Measurements from ENCODE around the gene KCNQ5. TPM values are rescaled to one million over a fixed set of nuclear protein-coding genes. Genes with fewer than 3 reads are reported as not detected.

Gene KCNQ5
- total and polyA plus RNA-seq, 10 of the 15 experiments (the other 5 are each of a cell fraction or from before 2014, with no cell fraction given): 0.60 to 16.2 (median 3.2) TPM

DNA sequence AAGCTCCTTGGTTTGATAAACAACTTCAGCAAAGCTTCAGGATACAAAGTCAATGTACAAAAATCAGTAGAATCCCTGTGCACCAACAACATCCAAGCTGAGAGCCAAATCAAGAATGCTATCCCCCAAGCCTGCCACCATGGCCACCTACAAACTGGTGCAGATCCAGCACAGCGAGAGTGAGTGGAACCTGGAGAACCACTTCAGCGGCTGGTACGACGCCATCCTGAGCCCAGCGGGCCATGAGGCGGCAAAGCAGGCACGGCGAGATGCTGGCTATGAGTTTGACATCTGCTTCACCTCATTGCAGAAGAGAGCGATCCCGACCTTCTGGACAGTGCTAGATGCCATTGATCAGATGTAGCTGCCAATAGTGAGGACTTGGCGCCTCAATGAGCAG is 433.1 kb downstream of the KCNQ5 start:
- DNase-seq (ENCODE audit: low read depth, low spot score) (no peak), ATAC-seq (no peak), FAIRE-seq (no peak)
- intact Hi-C loops (cut with micrococcal nuclease; ENCODE audit: unreplicated experiment): no loop called here
- Histone ChIP-seq H3K4me3 (no peak overlapping the region), H3K4me2 (ENCODE audit: control insufficient read depth, insufficient read depth) (no peak overlapping the region), H3K79me2 (ENCODE audit: control insufficient read depth, insufficient read depth, low read length) (no peaks in the 10 kb centered on the region), H3K36me3 (ENCODE audit: control insufficient read depth in 2 of 2, insufficient read depth in 2 of 2, low read length in 1 of 2) (no peaks in the 10 kb centered on the region; a peak in 1 of 4 replicates), H3K27ac (ENCODE audit: control insufficient read depth, insufficient read depth) (no peak overlapping the region), H3K4me1 (ENCODE audit: control insufficient read depth, insufficient read depth, low read length) (no peaks in the 10 kb centered on the region), H3K9ac (ENCODE audit: control insufficient read depth, insufficient read depth, low read length) (no peak overlapping the region), H3K27me3 (replicated peaks in 1 of 2; ENCODE audit: control insufficient read depth in 2 of 2, insufficient read depth in 2 of 2, low read length in 1 of 2) (no peaks in the 10 kb centered on the region), H2AFZ (ENCODE audit: control insufficient read depth, low read depth, low read length) (no peak overlapping the region), H4K20me1 (ENCODE audit: control insufficient read depth, insufficient read depth) (no peaks in the 10 kb centered on the region), H3K9me3 (replicated peaks; ENCODE audit: control insufficient read depth, insufficient read depth, low read length) (no peaks in the 10 kb centered on the region; the same call in 2 of the 3 replicates)
- RAD21 ChIA-PET (ENCODE audit: unreplicated experiment): no interaction called here
- POLR2A ChIA-PET: no interaction called here
- no TSS peak for BruUV-seq (replicated peaks)
- TF ChIP-seq MTA2 (IDR thresholded peaks at IDR 0.05; ENCODE audit: low read depth): no peak
- TF ChIP-seq PML (IDR thresholded peaks at IDR 0.05; ENCODE audit: low read length): no peak
- no peak for TF ChIP-seq POLR2AphosphoS5 (IDR thresholded peaks at IDR 0.05; ENCODE audit: low read length)
- TF ChIP-seq SMARCA5 (IDR thresholded peaks at IDR 0.05): no peak
- no peak for TF ChIP-seq HDAC6 (IDR thresholded peaks at IDR 0.05; ENCODE audit: unreplicated experiment)
- no peak for TF ChIP-seq NFYB (IDR thresholded peaks at IDR 0.05; ENCODE audit: insufficient read depth, low read depth, low read length)
- no peak for TF ChIP-seq ZBTB11 (CRISPR knock-in tag; IDR thresholded peaks at IDR 0.05)
- TF ChIP-seq POU2F2 (IDR thresholded peaks at IDR 0.05; ENCODE audit: borderline replicate concordance, low read depth, low read length): no peak
- TF ChIP-seq PAX5 (IDR thresholded peaks at IDR 0.05; ENCODE audit: borderline replicate concordance, low read depth, low read length): no peak
- TF ChIP-seq ETV6 (conservative IDR thresholded peaks at IDR 0.05 in 1 of 2, IDR thresholded peaks at IDR 0.05 in 1 of 2; ENCODE audit: borderline replicate concordance in 1 of 2, low read depth in 1 of 2): no peak
- TF ChIP-seq E4F1 (IDR thresholded peaks at IDR 0.05; ENCODE audit: borderline replicate concordance, partially characterized antibody): no peak
- TF ChIP-seq TCF12 (IDR thresholded peaks at IDR 0.05; ENCODE audit: low read depth, low read length): no peak
- TF ChIP-seq CHD2 (IDR thresholded peaks at IDR 0.05; ENCODE audit: borderline replicate concordance, low read depth, low read length): no peak
- no peak for TF ChIP-seq TAF1 (IDR thresholded peaks at IDR 0.05; ENCODE audit: borderline replicate concordance, low read depth, low read length)
- no peak for TF ChIP-seq USF1 (IDR thresholded peaks at IDR 0.05; ENCODE audit: borderline replicate concordance, extremely low read length, insufficient read depth, low read depth, low read length)
- TF ChIP-seq MYB (IDR thresholded peaks at IDR 0.05; ENCODE audit: borderline replicate concordance, low read depth, low read length): no peak
- in situ Hi-C loops (cut with MboI): no loop called here
- 87% methylated on average over 11 of the region's 11 CpGs for WGBS (ENCODE audit: insufficient coverage, insufficient replicate concordance, low lambda C conversion rate, missing lambda C conversion rate)
- CTCF ChIA-PET: no interaction called here
- SMC1A ChIA-PET (ENCODE audit: uncharacterized antibody, unreplicated experiment): interaction anchor here (1.3 kb wide), 1 partner anchor 10 kb away, joined by 3 read pairs; no protein-coding TSS in a partner anchor

All from GM12878 (cell line).